Bronchial epithelial cell (primary cell): ENCODE results near the gene PCDHGA9. TPM values are rescaled to one million over a fixed set of nuclear protein-coding genes. Genes with fewer than 3 reads are reported as not detected.
A peak's percentile ranks its signal among the peaks of the same experiment; 100 is the strongest.
"Not testable (repeated sequence)": the region's sequence is repeated elsewhere in the genome, so short reads cannot be mapped to it uniquely, and the experiment has no call there.

Experiments
- DNase-seq: peaks from one replicate; pipeline ENCODE4 v3.0.0-alpha.2; 2010; ENCODE audit warnings: low read depth
- FAIRE-seq: peaks from 2 replicates; lab custom pipeline; 2011; peaks lifted over from hg19 to GRCh38; lab: Jason Lieb, UNC
- H3K27me3 ChIP-seq: 2 replicates; pipeline ENCODE4 v1.5.1; 2011; ENCODE audit warnings: low read length; ENCODE audit not compliant: control insufficient read depth, insufficient read depth
- H3K36me3 ChIP-seq: 2 replicates; pipeline ENCODE4 v1.5.1; 2011; ENCODE audit warnings: low read length; ENCODE audit not compliant: control insufficient read depth, insufficient read depth
- H3K4me3 ChIP-seq: 2 replicates; pipeline ENCODE4 v1.5.1; 2011; ENCODE audit warnings: mild to moderate bottlenecking, low read depth, low read length, control low read depth
- total RNA-seq: library from RNA; depleted of rRNA; stranded (reverse); fragments of >200 nt; gene quantifications from 2 replicates; pipeline ENCODE4 v1.2.1, GENCODE V29; 2014
- TF ChIP-seq, protein P1 (sequence below): IDR thresholded peaks from 2 replicates; pipeline ENCODE4 v1.5.1; 2011; ENCODE audit warnings: mild to moderate bottlenecking, moderate library complexity, low read length, control low read depth, inconsistent platforms; ENCODE audit not compliant: insufficient read depth, severe bottlenecking

Gene PCDHGA9
- total RNA-seq, 1 donor from 2014 or later, result 0.53 TPM

GRCh38 chr5:141430332-141431113 lies 27.9 kb downstream of the PCDHGA9 start, which contains the start of gene PCDHGA12:
Gene PCDHGA12, plus strand, starts transcription at chr5:141430507. Its CDS starts 253 bp downstream, at chr5:141430760.
- Histone ChIP-seq H3K4me3 (peak within 1 kb of the TSS; percentile 31), H3K27me3 (peaks cover 2% of the 10 kb centered on the region), H3K36me3 (no peaks in the 10 kb centered on the region)
- FAIRE-seq (no peak), DNase-seq (peak; percentile 72)
- TF ChIP-seq, protein P1, sequence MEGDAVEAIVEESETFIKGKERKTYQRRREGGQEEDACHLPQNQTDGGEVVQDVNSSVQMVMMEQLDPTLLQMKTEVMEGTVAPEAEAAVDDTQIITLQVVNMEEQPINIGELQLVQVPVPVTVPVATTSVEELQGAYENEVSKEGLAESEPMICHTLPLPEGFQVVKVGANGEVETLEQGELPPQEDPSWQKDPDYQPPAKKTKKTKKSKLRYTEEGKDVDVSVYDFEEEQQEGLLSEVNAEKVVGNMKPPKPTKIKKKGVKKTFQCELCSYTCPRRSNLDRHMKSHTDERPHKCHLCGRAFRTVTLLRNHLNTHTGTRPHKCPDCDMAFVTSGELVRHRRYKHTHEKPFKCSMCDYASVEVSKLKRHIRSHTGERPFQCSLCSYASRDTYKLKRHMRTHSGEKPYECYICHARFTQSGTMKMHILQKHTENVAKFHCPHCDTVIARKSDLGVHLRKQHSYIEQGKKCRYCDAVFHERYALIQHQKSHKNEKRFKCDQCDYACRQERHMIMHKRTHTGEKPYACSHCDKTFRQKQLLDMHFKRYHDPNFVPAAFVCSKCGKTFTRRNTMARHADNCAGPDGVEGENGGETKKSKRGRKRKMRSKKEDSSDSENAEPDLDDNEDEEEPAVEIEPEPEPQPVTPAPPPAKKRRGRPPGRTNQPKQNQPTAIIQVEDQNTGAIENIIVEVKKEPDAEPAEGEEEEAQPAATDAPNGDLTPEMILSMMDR, result peak; percentile 45

- Histone ChIP-seq H3K27me3 (peaks cover 2% of the 10 kb centered on the region), H3K36me3 (no peaks in the 10 kb centered on the region), H3K4me3 (peak overlapping the region; percentile 20)
- FAIRE-seq (no peak), DNase-seq (peak; percentile 7)
- TF ChIP-seq, protein P1, result no peak
These were observed 28.7 kb downstream of the PCDHGA9 start for GRCh38 chr5:141431286-141431685.

DNA sequence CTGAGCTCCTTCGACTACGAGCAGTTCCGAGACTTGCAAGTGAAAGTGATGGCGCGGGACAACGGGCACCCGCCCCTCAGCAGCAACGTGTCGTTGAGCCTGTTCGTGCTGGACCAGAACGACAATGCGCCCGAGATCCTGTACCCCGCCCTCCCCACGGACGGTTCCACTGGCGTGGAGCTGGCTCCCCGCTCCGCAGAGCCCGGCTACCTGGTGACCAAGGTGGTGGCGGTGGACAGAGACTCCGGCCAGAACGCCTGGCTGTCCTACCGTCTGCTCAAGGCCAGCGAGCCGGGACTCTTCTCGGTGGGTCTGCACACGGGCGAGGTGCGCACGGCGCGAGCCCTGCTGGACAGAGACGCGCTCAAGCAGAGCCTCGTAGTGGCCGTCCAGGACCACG lies 29.7 kb downstream of the PCDHGA9 start:
- not testable (repeated sequence) for FAIRE-seq, H3K4me3 ChIP-seq, DNase-seq, H3K36me3 ChIP-seq, H3K27me3 ChIP-seq

GRCh38 chr5:141432726-141433125 lies 30.1 kb downstream of the PCDHGA9 start:
- not testable (repeated sequence) for FAIRE-seq, H3K27me3 ChIP-seq, H3K36me3 ChIP-seq

GRCh38 chr5:141434006-141434405 lies 31.4 kb downstream of the PCDHGA9 start:
- DNase-seq (no peak), FAIRE-seq (no peak)
- no peak overlapping the region for H3K4me3 ChIP-seq
- H3K36me3 ChIP-seq, result no peaks in the 10 kb centered on the region
- TF ChIP-seq, protein P1, result no peak
- H3K27me3 ChIP-seq, result peaks cover 2% of the 10 kb centered on the region

More at GRCh38 chr5:141432726-141433125, 30.1 kb downstream of the PCDHGA9 start:
- H3K4me3 ChIP-seq, DNase-seq: not testable (repeated sequence)

- Histone ChIP-seq H3K4me3 (no peak overlapping the region), H3K36me3 (no peaks in the 10 kb centered on the region), H3K27me3 (no peaks in the 10 kb centered on the region)
- FAIRE-seq (no peak), DNase-seq (no peak)
- TF ChIP-seq, protein P1, result no peak
These were observed 34.6 kb downstream of the PCDHGA9 start for GRCh38 chr5:141437221-141437620.
